SKM-1 (cell line): ENCODE results near the gene CXCL3.
A peak's percentile ranks its signal among the peaks of the same experiment; 100 is the strongest.
"Not testable (repeated sequence)": the region's sequence is repeated elsewhere in the genome, so short reads cannot be mapped to it uniquely, and the experiment has no call there.

ENCODE experiments used
- DNase-seq: peaks from one replicate; lab custom pipeline; 2025; ENCODE audit not compliant: unreplicated experiment; lab: John Stamatoyannopoulos, UW

CXCL3 gene

DNA sequence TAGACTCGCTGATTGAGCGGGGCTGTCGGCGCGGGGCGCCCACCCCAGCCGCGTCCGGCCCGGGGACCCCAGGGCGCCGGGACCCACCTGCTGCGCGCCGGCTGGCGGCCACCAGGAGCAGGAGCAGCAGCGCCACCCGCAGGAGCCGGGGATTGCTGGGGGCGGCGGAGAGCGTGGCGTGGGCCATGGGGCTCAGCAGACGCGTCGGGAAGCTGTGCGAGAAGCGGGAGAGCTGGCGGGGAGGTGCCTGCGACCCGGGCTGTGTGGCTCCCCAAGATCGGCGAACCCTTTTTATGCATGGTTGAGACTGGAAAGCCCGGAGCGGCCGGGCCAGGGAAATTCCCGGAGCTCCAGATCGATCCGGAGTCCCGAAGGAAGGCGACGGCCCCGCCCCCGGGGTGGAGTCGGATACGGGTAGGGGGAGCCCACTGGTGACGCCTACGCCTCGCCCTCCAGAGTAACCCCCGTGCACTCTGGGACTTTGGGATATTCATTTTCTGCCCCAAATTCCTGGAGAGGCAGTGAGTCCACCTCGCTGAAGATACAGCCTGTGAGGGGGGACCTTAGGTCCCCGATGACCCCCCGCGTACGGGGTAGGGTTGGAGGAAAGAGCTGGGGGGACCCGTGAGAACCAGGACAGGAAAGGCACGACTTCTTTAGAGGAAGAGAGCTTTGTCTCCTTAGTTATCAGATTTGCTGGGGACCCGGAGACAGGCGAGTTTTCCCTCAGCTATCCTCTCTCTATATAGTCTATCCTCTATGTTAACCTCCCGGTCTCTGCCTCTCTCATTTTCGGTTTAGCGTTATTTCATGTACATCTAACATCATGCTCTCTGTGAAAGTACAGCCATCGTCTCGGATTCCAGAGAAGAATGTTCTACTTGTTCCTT is at the start of gene CXCL3:
Gene CXCL3 (minus strand): TSS at position 265 of the 890 bp plus-strand sequence. CDS start 78 bp downstream, at position 187.
- DNase-seq, result no peak

DNA sequence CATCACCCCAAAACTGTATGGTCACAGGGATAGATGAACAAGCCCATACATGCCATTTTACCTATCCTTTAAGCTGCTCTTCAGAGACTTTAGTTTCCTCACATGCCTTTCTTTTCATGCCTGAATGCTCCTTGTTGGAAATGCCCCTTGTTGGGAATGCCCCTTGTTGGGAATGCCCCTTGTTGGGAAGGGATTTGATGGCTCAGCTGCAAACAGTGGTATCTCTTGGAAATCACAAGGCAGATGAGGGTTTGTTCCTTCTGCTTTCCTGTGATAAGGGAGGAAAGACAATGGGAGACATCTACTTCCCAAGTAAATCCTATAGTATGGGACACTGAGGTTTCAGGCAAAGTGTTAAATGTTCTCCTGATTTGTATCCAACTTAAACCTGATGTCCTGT is 49.0 kb upstream of the CXCL3 start:
- no peak for DNase-seq

DNA sequence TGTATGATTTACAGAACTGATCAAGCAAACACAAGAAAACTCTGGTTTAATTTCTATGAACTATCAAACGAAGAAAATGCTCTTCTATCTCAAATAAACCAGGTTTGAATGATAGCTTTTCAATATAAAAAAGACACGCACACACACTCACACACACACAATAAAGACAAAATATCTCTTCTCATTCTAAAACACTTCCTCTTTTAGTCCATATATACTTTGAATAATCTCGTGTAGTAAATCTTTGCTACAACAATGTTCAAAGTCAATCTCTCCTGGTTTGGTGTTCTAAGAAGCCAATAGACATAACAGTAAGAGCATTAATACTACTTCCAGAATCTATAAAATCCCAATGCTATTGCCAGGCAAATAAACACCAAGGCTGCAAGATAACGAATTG is 47.2 kb upstream of the CXCL3 start:
- DNase-seq, result no peak

GRCh38 chr4:74084984-74085383 is 46.5 kb upstream of the CXCL3 start:
- no peak for DNase-seq

GRCh38 chr4:74083546-74083945 is 45.1 kb upstream of the CXCL3 start:
- no peak for DNase-seq

- DNase-seq, result no peak
Measured at GRCh38 chr4:74081035-74081434, 42.5 kb upstream of the CXCL3 start.

DNA sequence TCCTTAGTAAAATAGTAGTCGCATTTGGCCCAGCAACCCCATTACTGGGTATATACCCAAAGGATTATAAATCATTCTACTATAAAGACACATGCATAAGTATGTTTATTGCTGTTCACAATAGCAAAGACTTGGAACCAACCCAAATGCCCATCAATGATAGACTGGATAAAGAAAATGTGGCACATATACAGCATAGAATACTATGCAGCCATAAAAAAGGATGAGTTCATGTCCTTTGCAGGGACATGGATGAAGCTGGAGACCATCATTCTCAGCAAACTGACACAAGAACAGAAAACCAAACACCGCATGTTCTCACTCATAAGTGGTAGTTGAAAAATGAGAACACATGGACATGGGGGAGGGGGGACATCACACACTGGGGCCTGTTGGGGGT is 41.9 kb upstream of the CXCL3 start:
- not testable (repeated sequence) for DNase-seq

- peak; percentile 43 for DNase-seq
Measured at GRCh38 chr4:74079024-74079423, 40.5 kb upstream of the CXCL3 start.

DNA sequence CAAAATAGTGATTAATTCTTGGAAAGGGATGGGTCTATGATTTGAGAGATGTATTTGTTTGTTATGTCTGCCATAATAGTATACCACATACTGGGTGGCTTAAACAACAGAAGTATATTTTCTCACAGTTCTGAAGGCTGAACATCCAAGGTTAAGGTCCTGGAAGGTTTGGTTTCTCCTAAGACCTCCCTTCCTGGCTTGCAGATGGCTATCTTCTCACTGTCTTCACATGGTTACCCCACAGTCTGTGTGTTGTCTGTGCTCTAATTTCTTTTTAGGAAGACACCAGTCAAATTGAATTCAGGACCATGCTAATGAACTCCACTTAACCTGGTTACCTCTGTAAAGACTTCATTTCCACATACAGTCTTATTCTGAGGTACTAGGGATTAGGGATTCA is 34.9 kb upstream of the CXCL3 start:
- no peak for DNase-seq

- no peak for DNase-seq
Measured at GRCh38 chr4:74072739-74073138, 34.2 kb upstream of the CXCL3 start.

- no peak for DNase-seq
Measured at GRCh38 chr4:74067586-74067985, 29.1 kb upstream of the CXCL3 start.

DNA sequence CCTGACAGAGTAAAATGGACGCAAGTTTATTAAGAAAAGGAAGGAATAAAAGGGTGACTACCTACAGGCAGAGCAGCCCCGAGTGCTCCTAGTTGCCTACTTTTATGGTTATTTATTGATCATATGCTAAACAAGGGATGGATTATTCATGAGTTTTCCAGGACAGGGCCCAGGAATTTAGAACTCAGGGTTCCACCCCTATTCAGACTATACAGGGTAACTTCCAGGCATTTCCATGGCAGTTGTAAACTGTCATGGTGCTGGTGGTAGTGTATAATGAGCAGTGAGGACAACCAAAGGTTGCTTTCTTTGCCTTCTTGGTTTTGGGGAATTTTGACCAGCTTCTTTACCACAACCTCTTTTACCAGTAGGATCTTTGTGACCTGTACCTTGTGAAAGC is 27.7 kb upstream of the CXCL3 start:
- no peak for DNase-seq

DNA sequence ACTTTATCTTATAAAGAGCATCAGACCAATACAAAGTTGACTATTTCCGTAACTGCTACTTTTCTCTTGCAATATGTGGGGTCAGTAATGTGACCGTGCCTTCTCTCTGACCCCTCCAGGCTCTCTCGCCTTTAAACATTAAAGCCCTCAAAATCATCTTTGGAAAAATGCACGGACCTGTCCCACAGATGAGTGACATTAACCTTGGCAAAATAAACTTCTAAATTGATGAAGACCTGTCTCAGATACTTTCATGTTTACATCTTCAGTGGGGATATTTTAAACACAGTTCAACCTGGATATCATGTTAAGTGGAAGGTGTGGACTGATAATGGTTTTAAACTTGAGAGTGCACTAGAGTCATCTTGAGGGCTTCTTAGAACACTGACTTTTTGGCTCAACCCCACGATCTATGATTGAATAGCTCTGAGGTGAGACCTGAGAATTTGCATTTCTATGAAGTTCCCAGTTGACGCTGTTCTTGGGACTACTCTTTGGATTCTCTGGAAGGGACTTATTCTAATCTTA is 26.7 kb upstream of the CXCL3 start:
- no peak for DNase-seq

DNA sequence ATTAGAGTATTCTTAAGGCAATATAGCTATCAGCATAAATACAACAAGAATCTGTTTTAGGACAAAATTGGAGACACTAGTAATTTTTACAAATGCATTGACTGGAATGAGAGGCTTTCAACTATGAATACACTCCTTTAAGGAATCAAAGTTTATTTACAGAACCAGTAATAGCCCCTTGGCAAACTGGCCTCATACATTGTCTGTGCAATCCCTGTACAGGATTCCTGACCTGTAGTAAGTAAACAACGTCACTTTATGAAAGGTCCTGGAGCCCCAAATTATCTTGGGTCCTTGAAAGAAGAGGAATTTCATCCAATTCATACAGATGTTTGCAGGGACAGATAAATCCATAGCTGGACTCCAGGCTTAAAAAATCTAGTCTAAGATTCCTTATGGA is 25.4 kb upstream of the CXCL3 start:
- DNase-seq, result no peak

DNA sequence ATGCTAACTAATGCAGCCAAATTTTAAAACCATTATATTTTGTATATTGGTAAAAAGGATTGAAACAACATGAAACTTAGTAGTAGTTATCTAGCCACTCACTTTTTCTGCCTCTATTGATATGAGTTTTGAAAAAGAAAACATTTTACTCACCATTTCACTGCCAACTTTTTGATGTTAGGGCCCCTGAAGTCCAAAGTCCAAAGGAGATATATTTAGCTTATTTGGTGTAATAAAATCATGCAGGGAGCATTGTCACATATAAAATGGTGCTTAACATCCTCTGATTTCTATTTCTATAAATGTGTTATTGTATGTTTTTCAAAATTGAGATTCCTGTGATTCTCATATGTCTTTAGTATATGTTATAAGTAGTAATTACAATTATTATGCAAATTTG is 24.5 kb upstream of the CXCL3 start:
- no peak for DNase-seq

DNA sequence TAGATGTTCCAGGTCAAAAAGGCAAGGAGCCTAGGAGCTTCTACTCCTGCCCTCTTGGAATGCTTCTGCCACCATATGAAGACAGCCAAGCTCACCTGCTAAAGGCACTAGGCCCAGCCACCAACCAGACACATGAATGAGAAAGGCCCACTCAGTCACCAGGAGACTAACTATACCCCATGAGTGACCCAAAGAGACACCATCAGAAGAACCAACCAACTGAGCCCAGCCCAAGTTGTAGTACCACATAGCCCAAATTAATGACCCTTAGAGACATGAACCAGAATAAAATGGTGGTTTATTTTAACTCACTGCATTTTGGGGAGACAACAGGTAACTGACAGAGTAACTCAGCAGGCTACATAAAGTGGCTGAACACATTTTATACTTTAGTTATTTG is 22.9 kb upstream of the CXCL3 start:
- DNase-seq, result no peak

DNA sequence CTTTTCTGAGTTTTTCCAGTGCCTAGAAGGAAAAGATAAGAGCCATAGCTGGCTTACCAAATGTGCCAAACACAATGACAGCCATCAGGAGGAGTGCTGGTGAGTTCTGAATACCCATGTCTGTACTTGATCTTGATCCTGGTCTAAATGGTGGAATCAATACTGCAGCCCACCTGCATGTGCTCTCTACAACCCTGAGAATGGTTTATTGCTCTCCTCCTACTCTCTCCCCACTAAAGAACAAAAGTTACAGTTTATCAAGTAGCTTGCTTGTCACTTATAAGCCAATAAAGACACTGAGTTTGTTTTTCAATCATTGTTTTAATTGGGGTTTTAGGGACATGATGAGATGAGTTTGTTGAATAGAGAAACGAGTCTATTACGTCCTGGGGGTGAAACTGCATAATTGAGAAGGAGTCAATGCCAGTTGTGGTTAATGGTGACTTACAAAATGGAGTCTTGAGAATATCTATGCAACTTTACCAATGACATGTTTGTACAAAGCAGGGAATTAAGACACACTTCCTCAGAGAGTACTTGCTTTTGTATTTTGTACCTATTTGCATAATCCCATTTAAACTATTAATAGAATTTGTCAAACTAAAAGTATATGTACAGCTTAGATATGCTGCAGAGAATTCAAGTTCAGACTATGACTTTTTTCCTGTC is 20.8 kb upstream of the CXCL3 start:
- no peak for DNase-seq

GRCh38 chr4:74058048-74058651 is 19.7 kb upstream of the CXCL3 start:
- DNase-seq, result no peak

GRCh38 chr4:74057588-74057987 is 19.1 kb upstream of the CXCL3 start:
- DNase-seq, result no peak

- DNase-seq, result no peak
Measured at GRCh38 chr4:74056858-74057562, 18.5 kb upstream of the CXCL3 start.
